Measurements from ENCODE around the gene CREB3L2.

Gene CREB3L2

GRCh38 chr7:137958470-137959431, 43.1 kb downstream of the CREB3L2 start:
- ChIA-PET CTCF (interaction anchor here (0.6 to 1.3 kb wide), 3 partner anchors 44 to 102 kb away, joined by 3 to 5 read pairs (median 3); partner anchors contain the start of gene CREB3L2), POLR2A (no interaction called here)
- no peak for TF ChIP-seq FOXM1 (IDR thresholded peaks at IDR 0.05; ENCODE audit: borderline replicate concordance)
- no peak for TF ChIP-seq SUZ12 (IDR thresholded peaks at IDR 0.05)
- TF ChIP-seq CTBP1 (IDR thresholded peaks at IDR 0.05; ENCODE audit: borderline replicate concordance): no peak
- TF ChIP-seq BHLHE40 (IDR thresholded peaks at IDR 0.05; ENCODE audit: borderline replicate concordance): no peak
- no peak for TF ChIP-seq HDGF (IDR thresholded peaks at IDR 0.05; ENCODE audit: borderline replicate concordance)
- no peak for TF ChIP-seq FOXK2 (IDR thresholded peaks at IDR 0.05)
- no peak for TF ChIP-seq PKNOX1 (IDR thresholded peaks at IDR 0.05)
- TF ChIP-seq LEF1 (IDR thresholded peaks at IDR 0.05; ENCODE audit: borderline replicate concordance): no peak
- TF ChIP-seq NFRKB (IDR thresholded peaks at IDR 0.05): no peak
- DNase-seq (ENCODE audit: extremely low spot score): no peak

- TF ChIP-seq SP1 (IDR thresholded peaks at IDR 0.05): no peak
- no peak for TF ChIP-seq ARNT (IDR thresholded peaks at IDR 0.05)
- no peak for TF ChIP-seq NFRKB (IDR thresholded peaks at IDR 0.05)
- TF ChIP-seq ZNF384 (IDR thresholded peaks at IDR 0.05): no peak
- no peak for TF ChIP-seq PKNOX1 (IDR thresholded peaks at IDR 0.05)
- TF ChIP-seq CTBP1 (IDR thresholded peaks at IDR 0.05; ENCODE audit: borderline replicate concordance): no peak
- no peak for TF ChIP-seq FOXA1 (IDR thresholded peaks at IDR 0.05)
- TF ChIP-seq FOXK2 (IDR thresholded peaks at IDR 0.05): no peak
- no peak for TF ChIP-seq HDGF (IDR thresholded peaks at IDR 0.05; ENCODE audit: borderline replicate concordance)
- no peak for TF ChIP-seq TARDBP (IDR thresholded peaks at IDR 0.05)
- TF ChIP-seq L3MBTL2 (conservative IDR thresholded peaks at IDR 0.05): no peak
- TF ChIP-seq LEF1 (IDR thresholded peaks at IDR 0.05; ENCODE audit: borderline replicate concordance): no peak
- TF ChIP-seq ELF4 (IDR thresholded peaks at IDR 0.05): no peak
- no peak for TF ChIP-seq BHLHE40 (IDR thresholded peaks at IDR 0.05; ENCODE audit: borderline replicate concordance)
- no peak for TF ChIP-seq FOXM1 (IDR thresholded peaks at IDR 0.05; ENCODE audit: borderline replicate concordance)
- TF ChIP-seq SUZ12 (IDR thresholded peaks at IDR 0.05): no peak
- no peak for DNase-seq (ENCODE audit: extremely low spot score)
- CTCF ChIA-PET: interaction anchor here (0.6 to 1.3 kb wide), 2 partner anchors 51 to 102 kb away, joined by 3 read pairs; no protein-coding TSS in a partner anchor
Observed at GRCh38 chr7:137957887-137958286, 44.0 kb downstream of the CREB3L2 start.

DNA sequence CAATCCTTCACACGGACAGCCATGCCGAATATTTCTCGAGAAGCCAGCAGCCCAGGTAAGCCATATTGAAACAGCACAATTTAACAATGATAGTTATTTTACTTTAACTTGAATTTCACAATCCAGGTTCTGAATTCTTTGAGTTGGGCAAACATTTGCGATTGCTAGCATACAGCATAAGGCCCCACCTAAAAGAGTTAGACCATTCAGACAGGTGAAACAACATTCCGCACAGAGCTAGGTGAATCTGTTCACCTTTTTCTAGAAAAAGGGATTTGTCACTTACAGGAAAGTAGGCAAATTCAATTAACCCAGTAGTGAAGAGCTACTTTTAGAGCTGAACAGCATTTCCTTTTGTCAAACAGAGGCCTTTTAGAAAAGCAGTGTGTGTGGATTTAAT, 45.3 kb downstream of the CREB3L2 start:
- TF ChIP-seq TARDBP (IDR thresholded peaks at IDR 0.05): no peak
- no peak for TF ChIP-seq SUZ12 (IDR thresholded peaks at IDR 0.05)
- TF ChIP-seq SP1 (IDR thresholded peaks at IDR 0.05): no peak
- TF ChIP-seq ELF4 (IDR thresholded peaks at IDR 0.05): no peak
- TF ChIP-seq FOXM1 (IDR thresholded peaks at IDR 0.05; ENCODE audit: borderline replicate concordance): no peak
- no peak for TF ChIP-seq PKNOX1 (IDR thresholded peaks at IDR 0.05)
- TF ChIP-seq HDGF (IDR thresholded peaks at IDR 0.05; ENCODE audit: borderline replicate concordance): no peak
- no peak for TF ChIP-seq FOXA1 (IDR thresholded peaks at IDR 0.05)
- no peak for TF ChIP-seq BHLHE40 (IDR thresholded peaks at IDR 0.05; ENCODE audit: borderline replicate concordance)
- TF ChIP-seq ARNT (IDR thresholded peaks at IDR 0.05): no peak
- TF ChIP-seq CTBP1 (IDR thresholded peaks at IDR 0.05; ENCODE audit: borderline replicate concordance): no peak
- POLR2A ChIA-PET: no interaction called here
- CTCF ChIA-PET: no interaction called here
- DNase-seq (ENCODE audit: extremely low spot score): no peak

More at GRCh38 chr7:137957887-137958286, 44.0 kb downstream of the CREB3L2 start:
- POLR2A ChIA-PET: no interaction called here

- ChIA-PET POLR2A (no interaction called here), CTCF (no interaction called here)
- TF ChIP-seq PKNOX1 (IDR thresholded peaks at IDR 0.05) (no peak), FOXM1 (IDR thresholded peaks at IDR 0.05; ENCODE audit: borderline replicate concordance) (no peak), FOXK2 (IDR thresholded peaks at IDR 0.05) (no peak), FOXA1 (IDR thresholded peaks at IDR 0.05) (no peak), CTBP1 (IDR thresholded peaks at IDR 0.05; ENCODE audit: borderline replicate concordance) (no peak), SP1 (IDR thresholded peaks at IDR 0.05) (no peak), ZNF384 (IDR thresholded peaks at IDR 0.05) (no peak)
- no peak for DNase-seq (ENCODE audit: extremely low spot score)
Observed at GRCh38 chr7:137956183-137956582, 45.7 kb downstream of the CREB3L2 start.

DNA sequence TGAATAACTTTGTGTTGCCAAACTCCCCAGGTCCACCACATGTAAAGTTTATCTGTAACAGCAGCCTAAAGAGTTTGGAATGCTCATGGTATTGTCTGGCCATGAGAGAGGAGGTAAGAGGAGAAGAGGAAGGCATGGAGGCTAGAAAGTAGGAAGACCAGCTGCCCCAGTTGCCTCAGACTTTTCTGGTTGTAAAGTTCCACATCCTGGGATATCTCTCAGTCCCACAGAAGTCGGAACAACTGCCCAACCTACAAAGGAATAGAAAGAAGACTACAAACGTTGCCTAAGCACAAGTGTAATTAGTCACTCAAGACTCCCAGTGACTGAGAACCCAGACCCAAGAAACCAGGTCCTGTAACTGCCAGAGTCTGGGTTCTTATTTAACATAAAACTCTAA, 47.3 kb downstream of the CREB3L2 start:
- TF ChIP-seq ELF4 (IDR thresholded peaks at IDR 0.05): no peak
- no peak for TF ChIP-seq HDGF (IDR thresholded peaks at IDR 0.05; ENCODE audit: borderline replicate concordance)
- TF ChIP-seq L3MBTL2 (conservative IDR thresholded peaks at IDR 0.05): no peak
- TF ChIP-seq FOXK2 (IDR thresholded peaks at IDR 0.05): no peak
- no peak for TF ChIP-seq NFRKB (IDR thresholded peaks at IDR 0.05)
- TF ChIP-seq FOXA1 (IDR thresholded peaks at IDR 0.05): no peak
- no peak for TF ChIP-seq CTBP1 (IDR thresholded peaks at IDR 0.05; ENCODE audit: borderline replicate concordance)
- no peak for TF ChIP-seq BHLHE40 (IDR thresholded peaks at IDR 0.05; ENCODE audit: borderline replicate concordance)
- TF ChIP-seq FOXM1 (IDR thresholded peaks at IDR 0.05; ENCODE audit: borderline replicate concordance): no peak
- TF ChIP-seq LEF1 (IDR thresholded peaks at IDR 0.05; ENCODE audit: borderline replicate concordance): no peak
- no peak for TF ChIP-seq ZNF384 (IDR thresholded peaks at IDR 0.05)
- no peak for TF ChIP-seq ARNT (IDR thresholded peaks at IDR 0.05)
- TF ChIP-seq SP1 (IDR thresholded peaks at IDR 0.05): no peak
- no peak for TF ChIP-seq SUZ12 (IDR thresholded peaks at IDR 0.05)
- TF ChIP-seq TARDBP (IDR thresholded peaks at IDR 0.05): no peak
- TF ChIP-seq PKNOX1 (IDR thresholded peaks at IDR 0.05): no peak
- CTCF ChIA-PET: no interaction called here
- DNase-seq (ENCODE audit: extremely low spot score): no peak
- POLR2A ChIA-PET: interaction anchor here (1.4 to 1.5 kb wide), 2 partner anchors 14 to 28 kb away, joined by 3 to 4 read pairs; no protein-coding TSS in a partner anchor

Measured in HEK293T (cell line).